Measurements from ENCODE around the gene CD48.

DNA sequence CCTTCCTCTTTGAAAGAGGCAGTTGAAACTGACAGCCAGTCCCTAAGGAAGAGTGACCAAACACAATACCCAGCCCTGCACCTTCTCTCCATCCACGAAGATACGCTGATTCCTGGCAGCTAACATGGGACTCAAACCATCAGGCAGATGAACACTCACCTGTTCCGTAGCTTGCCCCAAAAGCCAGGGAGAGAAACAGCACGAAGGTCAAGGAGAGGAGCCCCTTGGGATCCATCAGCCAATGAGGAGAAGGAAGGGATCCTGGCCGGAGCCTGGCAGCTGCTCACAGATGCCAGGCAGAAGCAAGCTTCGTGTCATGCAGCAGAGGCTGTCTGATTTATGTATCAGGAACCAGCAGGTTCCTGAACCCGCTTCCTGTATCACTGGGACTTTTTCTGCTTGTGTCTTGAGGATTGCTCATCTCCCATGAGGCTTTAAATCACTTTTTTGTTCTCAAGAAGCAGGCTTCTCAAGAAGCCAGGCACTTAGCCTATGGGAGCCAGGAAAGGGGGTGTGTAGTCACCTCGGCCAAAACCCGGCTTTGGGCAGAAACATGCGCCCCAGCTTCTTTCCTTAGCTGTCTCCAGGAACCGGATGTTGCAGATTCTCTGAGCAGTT is 64.8 kb downstream of the CD48 start, which contains the start of gene SLAMF1:
- TF ChIP-seq CTCF (IDR thresholded peaks at IDR 0.05; ENCODE audit: insufficient read depth, low read length, poor library complexity, severe bottlenecking) (no peak), EZH2phosphoT487 (conservative IDR thresholded peaks at IDR 0.05; ENCODE audit: low read length) (no peak)
